Karpas-422 (cell line): Measurements from ENCODE around the gene CCDC192. TPM values are rescaled to one million over a fixed set of nuclear protein-coding genes. Genes with fewer than 3 reads are reported as not detected.

Experiments used
- DNase-seq: peaks from one replicate; pipeline ENCODE4 v3.0.0-alpha.2; 2015
- H2AFZ ChIP-seq: fragments of 200-600 bp; sonication (generic); 2 replicates; pipeline ENCODE4 v1.6.1; 2014; ENCODE audit warnings: antibody characterized with exemption, low read length, mixed read lengths
- H3K27ac ChIP-seq: fragments of 200-600 bp; sonication (generic); 2 replicates; pipeline ENCODE4 v1.5.1; 2014; ENCODE audit warnings: mild to moderate bottlenecking, low read length, moderate library complexity
- H3K27me3 ChIP-seq: fragments of 200-600 bp; sonication (generic); 2 replicates; pipeline ENCODE4 v1.6.1; 2014; ENCODE audit warnings: low read length, mixed read lengths
- H3K36me3 ChIP-seq: fragments of 200-600 bp; sonication (generic); 2 replicates; pipeline ENCODE4 v1.6.1; 2014; ENCODE audit warnings: low read length, mixed read lengths; ENCODE audit not compliant: insufficient read depth
- H3K4me1 ChIP-seq: fragments of 200-600 bp; sonication (generic); 2 replicates; pipeline ENCODE4 v1.6.1; 2014; ENCODE audit warnings: mild to moderate bottlenecking, low read length, mixed read lengths
- H3K4me2 ChIP-seq: fragments of 200-600 bp; sonication (generic); 2 replicates; pipeline ENCODE4 v1.6.1; 2014; ENCODE audit warnings: low read length, low read depth, mild to moderate bottlenecking; ENCODE audit not compliant: poor library complexity, severe bottlenecking
- H3K4me3 ChIP-seq: fragments of 200-600 bp; sonication (generic); 2 replicates; pipeline ENCODE4 v1.5.1; 2014; ENCODE audit warnings: mild to moderate bottlenecking, antibody characterized with exemption, low read length, mixed read lengths
- H3K79me2 ChIP-seq: fragments of 200-600 bp; sonication (generic); 2 replicates; pipeline ENCODE4 v1.6.1; 2014; ENCODE audit warnings: mild to moderate bottlenecking, low read length, mixed read lengths
- H3K9ac ChIP-seq: fragments of 200-600 bp; sonication (generic); 2 replicates; pipeline ENCODE4 v1.6.0; 2014; ENCODE audit warnings: low read length
- H3K9me2 ChIP-seq: fragments of 200-600 bp; sonication (generic), shearing (Covaris generic); replicated peaks from 2 replicates; pipeline ENCODE4 v1.6.0; 2014; ENCODE audit warnings: mild to moderate bottlenecking, low read length, moderate library complexity; ENCODE audit not compliant: insufficient read depth
- H3K9me3 ChIP-seq: fragments of 300-700, 200-600 bp; sonication (generic); 2 replicates; pipeline ENCODE4 v1.6.1; 2014; ENCODE audit warnings: low read length, mixed read lengths
- H4K20me1 ChIP-seq: fragments of 200-600 bp; sonication (generic); 2 replicates; pipeline ENCODE4 v1.6.1; 2014; ENCODE audit warnings: mild to moderate bottlenecking, antibody characterized with exemption, low read length, low read depth; ENCODE audit not compliant: insufficient read depth
- total RNA-seq: library from RNA; depleted of rRNA; stranded (reverse); fragments of >200 nt; shearing (Covaris generic); gene quantifications from 2 replicates; pipeline ENCODE4 v1.2.3, GENCODE V29; 2014; ENCODE audit warnings: low replicate concordance; rRNA removed

The CCDC192 gene, protein sequence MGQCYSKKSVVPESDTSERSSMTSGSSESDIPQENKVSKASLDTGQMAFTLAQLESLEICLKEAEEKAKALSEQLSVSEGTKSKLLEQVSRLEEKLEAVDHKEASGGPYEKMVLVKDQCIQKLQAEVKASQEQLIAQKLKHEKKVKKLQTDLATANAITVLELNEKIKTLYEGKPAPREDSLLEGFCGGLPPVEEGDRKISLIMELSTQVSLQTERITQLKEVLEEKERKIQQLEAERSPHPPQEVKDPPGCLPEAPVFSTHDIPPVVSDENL
- not detected in 2 replicates for total RNA-seq

DNA sequence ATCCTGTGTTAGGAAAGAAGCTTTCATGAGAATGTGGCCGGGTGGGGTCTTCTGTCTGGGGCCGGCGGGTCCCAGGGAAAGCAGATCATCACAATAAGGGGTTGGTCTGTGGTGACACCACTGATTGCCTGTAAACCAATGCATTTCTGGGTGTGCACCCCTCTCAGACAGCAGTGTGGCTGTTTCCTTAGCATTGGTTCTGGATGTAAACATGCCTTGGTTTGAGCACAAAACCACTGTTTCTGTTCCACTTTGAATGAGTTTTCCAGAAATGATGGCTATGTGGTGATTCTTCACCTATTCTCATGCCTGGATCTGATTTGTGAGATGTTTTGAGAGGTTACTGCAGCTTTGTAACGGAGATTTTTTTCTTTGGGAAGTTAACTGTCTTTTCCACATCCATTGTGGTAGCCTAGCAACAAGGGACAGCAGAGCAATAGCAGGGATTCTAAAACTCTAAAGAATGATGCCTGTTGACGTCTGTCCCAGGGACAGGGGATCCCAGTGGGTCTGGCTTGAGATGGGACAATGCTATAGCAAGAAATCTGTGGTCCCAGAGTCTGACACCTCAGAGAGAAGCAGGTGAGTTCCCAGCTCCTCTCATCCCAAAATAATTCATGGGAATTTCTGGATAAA is at the start of gene CCDC192:
CCDC192 (plus strand) TSS at position 466 of the 636 bp plus-strand sequence; CDS start at position 521, 55 bp downstream.
- Histone ChIP-seq H3K4me1 (peaks cover 3% of the 10 kb centered on the region), H3K36me3 (no peaks in the 10 kb centered on the region), H3K4me3 (no peak within 1 kb of the TSS), H3K4me2 (no peak within 1 kb of the TSS), H3K9me3 (no peaks in the 10 kb centered on the region), H3K27me3 (no peaks in the 10 kb centered on the region), H3K27ac (no peak within 1 kb of the TSS), H2AFZ (no peak within 1 kb of the TSS), H3K9ac (no peak within 1 kb of the TSS), H4K20me1 (no peaks in the 10 kb centered on the region), H3K9me2 (no peaks in the 10 kb centered on the region), H3K79me2 (no peaks in the 10 kb centered on the region)
- no peak for DNase-seq

DNA sequence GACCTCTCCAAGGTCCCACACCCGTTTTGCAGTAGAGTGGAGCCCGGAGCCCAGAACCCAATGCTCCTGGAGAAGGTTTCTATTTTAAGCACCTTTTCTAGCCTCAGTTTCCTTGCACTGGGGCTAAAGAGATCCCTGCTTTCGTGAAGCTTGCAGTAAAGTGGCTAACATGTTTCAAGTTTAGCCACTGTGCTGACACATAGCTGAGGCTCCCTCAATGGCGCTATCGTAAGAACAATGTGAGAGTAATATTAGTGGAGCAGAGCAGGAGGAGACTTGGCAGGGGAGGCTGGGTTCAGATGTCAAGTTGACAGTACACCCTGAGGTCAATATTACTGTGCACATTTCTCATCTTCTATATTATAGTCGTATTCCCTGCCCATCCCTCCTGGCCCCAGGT is 46.4 kb upstream of the CCDC192 start:
- H3K36me3 ChIP-seq: no peaks in the 10 kb centered on the region
- H3K4me3 ChIP-seq: no peak overlapping the region
- H4K20me1 ChIP-seq: no peaks in the 10 kb centered on the region
- no peaks in the 10 kb centered on the region for H3K4me1 ChIP-seq
- no peaks in the 10 kb centered on the region for H3K79me2 ChIP-seq
- H3K9me3 ChIP-seq: no peaks in the 10 kb centered on the region
- H3K9me2 ChIP-seq: no peaks in the 10 kb centered on the region
- no peaks in the 10 kb centered on the region; the same call in 1 of the 2 replicates for H3K27me3 ChIP-seq
- H3K4me2 ChIP-seq: no peak overlapping the region
- H2AFZ ChIP-seq: no peak overlapping the region
- no peak overlapping the region for H3K9ac ChIP-seq
- no peak for DNase-seq
- H3K27ac ChIP-seq: no peak overlapping the region

DNA sequence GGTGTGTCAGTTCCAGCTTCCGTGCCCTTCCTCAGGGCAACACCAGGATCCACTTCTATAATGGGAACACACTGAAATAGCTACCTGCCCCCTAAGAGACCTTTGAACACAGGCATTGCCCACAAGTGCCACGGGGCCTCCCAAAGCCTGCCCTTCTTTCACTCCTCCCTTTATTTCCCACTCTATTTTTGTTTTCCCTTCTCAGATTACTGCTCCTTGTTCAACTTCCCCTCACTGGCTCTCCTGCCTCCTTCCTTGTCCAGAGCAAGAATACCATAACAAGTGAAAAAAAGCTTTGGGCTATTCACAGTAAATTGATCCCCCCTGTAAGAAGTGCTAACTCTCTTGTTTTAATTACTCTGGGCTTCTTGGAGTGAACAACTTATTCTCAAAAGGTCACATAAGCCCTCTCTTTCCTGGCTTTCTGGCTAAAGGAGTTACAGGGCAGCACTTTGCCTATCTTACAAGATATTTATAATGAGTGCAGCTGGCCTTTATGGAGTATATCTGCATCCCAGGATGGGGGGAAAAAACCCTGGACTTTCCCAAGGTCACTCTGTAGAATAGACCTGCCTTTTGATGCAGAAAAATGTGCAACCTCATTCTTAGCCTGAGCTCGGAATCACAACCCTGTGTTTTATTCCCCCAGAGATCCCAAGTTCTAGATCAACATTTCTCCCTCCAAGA is 43.0 kb upstream of the CCDC192 start:
- no peaks in the 10 kb centered on the region for H3K4me1 ChIP-seq
- H3K27ac ChIP-seq: no peak overlapping the region

DNA sequence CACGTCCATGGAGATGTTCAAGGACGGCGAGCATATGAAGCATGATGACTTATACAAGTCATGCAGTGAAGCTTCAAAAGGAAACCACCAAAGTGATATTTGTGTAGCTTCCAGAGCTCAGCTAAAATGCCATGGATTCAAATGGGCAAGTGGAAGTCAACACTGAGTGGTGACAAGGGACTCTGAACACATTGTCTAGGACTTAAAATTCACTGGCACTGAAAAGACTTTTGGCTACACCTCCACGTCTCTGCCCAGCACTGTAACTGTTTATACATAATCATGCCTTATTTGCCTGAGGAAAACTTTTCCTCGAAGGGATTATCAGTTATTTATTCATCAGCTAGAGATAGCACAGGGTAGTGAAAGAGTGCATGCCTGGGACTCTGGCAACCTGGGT is 39.1 kb upstream of the CCDC192 start:
- no peak overlapping the region for H2AFZ ChIP-seq
- DNase-seq: no peak
- no peak overlapping the region for H3K4me2 ChIP-seq
- no peak overlapping the region for H3K4me3 ChIP-seq
- no peaks in the 10 kb centered on the region for H4K20me1 ChIP-seq
- no peaks in the 10 kb centered on the region for H3K9me3 ChIP-seq
- no peaks in the 10 kb centered on the region for H3K27me3 ChIP-seq
- H3K4me1 ChIP-seq: no peaks in the 10 kb centered on the region
- H3K9me2 ChIP-seq: no peaks in the 10 kb centered on the region
- H3K9ac ChIP-seq: no peak overlapping the region
- no peaks in the 10 kb centered on the region for H3K36me3 ChIP-seq
- H3K79me2 ChIP-seq: no peaks in the 10 kb centered on the region
- no peak overlapping the region for H3K27ac ChIP-seq

More for the DNA sequence above, 43.0 kb upstream of the CCDC192 start:
- no peak overlapping the region for H2AFZ ChIP-seq
- no peak overlapping the region for H3K9ac ChIP-seq
- H3K79me2 ChIP-seq: no peaks in the 10 kb centered on the region
- DNase-seq: no peak
- no peak overlapping the region for H3K4me2 ChIP-seq
- H3K4me3 ChIP-seq: no peak overlapping the region
- H3K36me3 ChIP-seq: no peaks in the 10 kb centered on the region
- no peaks in the 10 kb centered on the region for H3K9me2 ChIP-seq
- H3K9me3 ChIP-seq: no peaks in the 10 kb centered on the region
- H4K20me1 ChIP-seq: no peaks in the 10 kb centered on the region
- H3K27me3 ChIP-seq: no peaks in the 10 kb centered on the region; the same call in 1 of the 2 replicates

GRCh38 chr5:127665641-127666040 is 37.5 kb upstream of the CCDC192 start:
- H3K4me1 ChIP-seq: no peaks in the 10 kb centered on the region
- H2AFZ ChIP-seq: no peak overlapping the region
- no peak overlapping the region for H3K9ac ChIP-seq
- no peak for DNase-seq
- H3K9me2 ChIP-seq: no peaks in the 10 kb centered on the region
- no peak overlapping the region for H3K4me2 ChIP-seq
- no peaks in the 10 kb centered on the region for H3K36me3 ChIP-seq
- no peak overlapping the region for H3K4me3 ChIP-seq
- no peaks in the 10 kb centered on the region for H3K79me2 ChIP-seq
- no peaks in the 10 kb centered on the region for H4K20me1 ChIP-seq
- H3K9me3 ChIP-seq: no peaks in the 10 kb centered on the region
- no peaks in the 10 kb centered on the region for H3K27me3 ChIP-seq
- no peak overlapping the region for H3K27ac ChIP-seq

GRCh38 chr5:127666043-127666716 is 37.0 kb upstream of the CCDC192 start:
- Histone ChIP-seq H4K20me1 (no peaks in the 10 kb centered on the region), H3K9me2 (no peaks in the 10 kb centered on the region), H3K27me3 (no peaks in the 10 kb centered on the region), H3K9me3 (no peaks in the 10 kb centered on the region), H3K4me1 (no peaks in the 10 kb centered on the region), H3K4me3 (no peak overlapping the region), H3K9ac (no peak overlapping the region), H2AFZ (no peak overlapping the region), H3K36me3 (no peaks in the 10 kb centered on the region), H3K79me2 (no peaks in the 10 kb centered on the region), H3K4me2 (no peak overlapping the region), H3K27ac (no peak overlapping the region)
- no peak for DNase-seq

GRCh38 chr5:127667926-127668325 is 35.3 kb upstream of the CCDC192 start:
- no peak for DNase-seq
- H3K9me3 ChIP-seq: no peaks in the 10 kb centered on the region
- no peak overlapping the region for H3K4me2 ChIP-seq
- no peak overlapping the region for H2AFZ ChIP-seq
- no peaks in the 10 kb centered on the region for H4K20me1 ChIP-seq
- no peaks in the 10 kb centered on the region for H3K4me1 ChIP-seq
- no peaks in the 10 kb centered on the region for H3K36me3 ChIP-seq
- no peak overlapping the region for H3K4me3 ChIP-seq
- H3K27me3 ChIP-seq: no peaks in the 10 kb centered on the region
- no peaks in the 10 kb centered on the region for H3K9me2 ChIP-seq
- H3K27ac ChIP-seq: no peak overlapping the region
- H3K9ac ChIP-seq: no peak overlapping the region
- no peaks in the 10 kb centered on the region for H3K79me2 ChIP-seq

DNA sequence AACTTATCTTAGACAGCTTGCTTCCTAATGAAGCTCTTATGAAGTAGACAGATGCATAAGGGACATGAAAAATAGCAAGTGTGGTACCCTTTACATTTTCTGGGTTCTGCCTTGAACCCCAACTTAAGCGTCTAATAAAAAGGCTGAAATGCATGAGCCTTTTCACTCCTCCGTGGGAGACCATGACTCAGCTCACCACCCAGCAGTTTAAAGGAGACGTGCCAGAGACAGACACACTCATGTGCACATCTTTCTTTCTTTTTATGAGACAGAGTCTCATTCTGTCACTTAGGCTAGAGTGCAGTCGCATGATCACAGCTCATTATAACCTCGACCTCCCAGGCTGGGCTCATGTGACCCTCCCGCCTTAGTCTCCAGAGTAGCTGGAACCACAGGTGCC is 32.0 kb upstream of the CCDC192 start:
- Histone ChIP-seq H3K79me2 (no peaks in the 10 kb centered on the region), H3K27ac (no peak overlapping the region), H3K4me3 (no peak overlapping the region), H2AFZ (no peak overlapping the region), H3K4me1 (no peaks in the 10 kb centered on the region), H3K27me3 (no peaks in the 10 kb centered on the region), H3K4me2 (no peak overlapping the region), H3K9me3 (no peaks in the 10 kb centered on the region), H3K9me2 (no peaks in the 10 kb centered on the region), H3K9ac (no peak overlapping the region), H3K36me3 (no peaks in the 10 kb centered on the region), H4K20me1 (no peaks in the 10 kb centered on the region)
- DNase-seq: no peak
